RKO (cell line): ENCODE measurements around the gene S100A7.

Experiments
- DNase-seq: peaks from one replicate; pipeline ENCODE4 v3.0.0-alpha.2; 2016; ENCODE audit warnings: low spot score

S100A7 gene

DNA sequence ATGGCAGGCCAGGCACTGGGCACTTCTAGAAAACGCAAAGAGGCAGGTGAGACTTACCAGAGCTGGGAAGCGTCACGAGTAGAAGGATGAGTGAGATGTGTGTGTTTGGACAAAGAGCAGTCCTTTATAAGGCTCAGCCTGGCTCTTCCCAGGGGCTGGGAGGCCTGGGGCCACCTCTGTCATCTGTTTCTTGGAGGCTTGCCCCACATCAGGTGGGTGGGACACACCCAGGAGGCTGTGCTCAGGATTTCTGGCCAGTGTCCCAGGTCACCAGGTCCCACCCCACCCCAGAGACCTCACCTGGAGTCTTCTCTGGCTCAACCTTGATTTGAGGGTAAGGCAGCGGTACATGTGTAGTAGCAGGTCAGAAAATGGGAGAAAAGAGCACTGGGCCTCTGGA lies at the start of gene S100A7:
Gene S100A7 (minus strand): TSS at position 101 of the 400 bp plus-strand sequence. CDS start 1,638 bp downstream, outside the sequence.
- no peak for DNase-seq

DNA sequence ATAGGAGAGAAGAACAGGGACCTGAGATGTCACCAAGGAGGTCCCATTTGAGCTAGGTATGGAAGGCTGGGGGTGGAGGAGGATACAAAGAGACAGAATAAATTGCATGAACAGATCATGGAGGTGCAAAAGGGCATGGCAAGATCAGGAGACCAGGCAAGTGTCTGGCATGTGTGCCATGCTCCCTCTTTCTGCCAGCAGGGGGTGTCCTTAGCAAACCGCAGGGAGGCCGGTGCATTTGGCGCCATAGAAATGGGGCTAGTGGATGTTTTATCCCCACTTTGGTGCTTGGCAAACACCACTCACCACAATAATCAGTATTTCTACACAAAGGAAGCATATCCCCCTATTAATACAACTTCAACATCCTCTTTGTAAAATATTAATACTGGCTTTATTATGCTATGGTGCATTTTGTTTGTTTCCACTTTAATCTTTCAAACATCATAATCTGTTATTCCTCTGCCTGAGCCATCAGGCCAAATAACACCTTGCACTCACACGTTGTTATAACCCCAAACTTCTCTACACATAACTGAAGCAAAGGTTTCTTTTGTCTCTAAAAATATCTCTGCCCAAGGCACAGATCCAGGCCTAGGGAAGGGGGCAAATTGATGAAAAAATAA lies 49.4 kb upstream of the S100A7 start:
- peak; percentile 35 for DNase-seq

DNA sequence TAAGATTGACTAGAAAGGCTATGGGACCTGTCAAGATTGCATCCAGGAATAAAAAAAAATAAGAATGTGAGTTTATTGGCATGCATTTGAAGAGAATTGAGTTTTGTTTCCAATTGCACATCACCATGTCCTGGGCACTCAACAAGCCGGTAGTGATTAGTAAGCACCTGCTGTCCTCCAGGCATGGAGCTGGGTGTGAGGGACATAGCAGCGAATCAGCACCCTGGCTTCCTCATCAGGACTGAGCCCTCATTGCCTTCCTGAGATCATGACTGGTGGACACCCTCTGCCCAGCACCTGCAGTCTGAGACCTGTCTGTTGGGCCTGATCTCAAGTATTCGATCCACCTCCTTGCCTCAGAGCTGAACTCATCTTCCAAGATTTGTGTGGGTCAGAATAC lies 48.6 kb upstream of the S100A7 start:
- no peak for DNase-seq

DNA sequence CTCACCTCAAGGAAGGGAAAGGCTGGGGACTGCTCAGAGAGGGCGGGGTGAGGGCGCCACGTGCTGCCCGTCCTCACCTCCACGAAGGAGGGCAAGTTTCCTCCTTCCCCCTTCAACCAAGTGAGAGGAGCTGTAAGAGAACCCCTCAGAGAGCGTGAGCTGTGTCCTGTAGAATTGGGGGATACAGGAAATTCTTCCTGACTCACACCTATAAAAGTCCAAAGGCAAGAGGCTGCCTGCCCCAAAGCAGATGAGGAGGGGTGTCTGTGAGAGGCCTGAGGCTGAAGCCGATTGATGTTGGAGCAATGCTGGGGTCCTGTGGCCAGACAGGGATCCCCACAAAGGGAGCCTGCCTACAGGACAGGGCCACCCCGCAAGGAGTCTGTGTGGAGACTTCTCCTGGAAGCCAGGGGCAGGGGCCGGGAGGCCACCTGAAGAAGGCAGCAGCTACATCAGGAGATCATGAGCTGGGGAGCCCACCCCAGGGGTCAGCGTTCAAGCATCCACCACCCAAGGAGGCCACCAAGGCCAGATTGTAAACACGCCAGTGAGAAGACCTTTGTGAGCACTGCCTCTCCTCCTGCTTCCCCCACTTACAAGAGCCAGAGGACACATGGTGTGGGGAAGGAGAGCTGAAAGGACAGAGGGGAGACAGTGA lies 47.6 kb upstream of the S100A7 start:
- no peak for DNase-seq

DNA sequence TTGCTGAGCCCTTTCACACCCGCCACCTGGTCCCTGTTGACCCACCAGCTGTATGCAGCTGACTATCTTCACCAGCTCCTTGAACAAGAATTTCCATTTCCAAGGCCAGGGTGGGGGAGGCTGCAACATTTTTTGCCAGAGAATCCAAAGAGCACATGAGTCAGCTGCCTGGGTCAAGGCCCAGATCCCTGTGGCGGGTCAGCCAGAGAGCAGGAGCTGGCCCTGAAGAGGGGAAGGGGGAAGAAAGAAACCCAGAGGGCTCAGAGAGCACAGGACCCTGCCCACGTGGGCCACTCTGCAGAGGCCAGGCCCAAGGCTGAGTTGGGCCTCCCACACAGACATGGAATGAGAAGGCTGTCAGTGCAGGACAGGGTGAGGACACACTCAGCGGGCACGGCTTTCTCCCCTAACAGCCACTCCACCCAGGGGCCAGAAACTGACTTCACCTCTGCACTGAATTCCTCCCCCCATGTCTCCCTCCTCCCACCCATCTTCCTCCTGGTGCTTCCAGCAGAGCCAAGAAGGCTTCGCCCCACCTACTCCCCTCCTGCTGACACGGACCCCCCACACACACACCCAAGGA lies 46.5 kb upstream of the S100A7 start:
- DNase-seq = peak; percentile 21

DNA sequence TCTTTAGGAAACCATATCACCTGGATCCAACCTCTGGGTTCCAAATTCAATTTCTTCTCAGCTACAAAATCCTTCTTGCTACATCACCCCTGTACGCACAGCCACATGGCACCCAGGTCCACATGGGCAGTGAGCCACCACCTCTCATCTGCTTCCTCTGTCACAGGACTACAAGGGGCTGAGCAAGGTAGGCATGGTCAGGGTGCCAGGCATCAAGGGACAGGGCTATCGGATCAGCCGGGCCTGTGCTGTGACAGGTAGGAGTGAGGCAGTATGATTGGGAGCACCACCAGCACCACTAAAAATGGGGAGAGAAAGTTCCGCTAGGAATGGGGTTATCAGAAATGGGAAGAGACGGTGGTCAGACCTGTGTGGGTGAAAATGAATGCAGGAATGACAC lies 45.9 kb upstream of the S100A7 start:
- DNase-seq = no peak

DNA sequence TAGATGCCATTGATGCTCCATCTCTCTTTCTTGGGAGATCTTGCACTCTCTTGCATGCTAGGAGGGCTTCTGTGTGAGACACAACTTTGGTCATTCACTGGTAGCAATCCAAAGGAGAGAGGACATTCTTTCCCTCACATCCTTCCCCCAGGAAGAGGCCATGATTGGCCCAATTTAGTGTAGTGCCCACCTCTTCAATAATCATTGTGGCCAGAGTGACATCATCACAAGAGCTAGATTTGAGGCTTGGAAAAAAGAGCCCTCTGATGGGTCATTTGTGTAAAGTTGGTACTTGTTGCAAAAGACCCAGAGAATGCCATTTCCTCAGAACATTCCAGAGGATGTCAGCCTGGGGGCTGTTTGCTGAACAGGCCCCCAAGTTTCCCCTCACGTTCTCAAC lies 45.1 kb upstream of the S100A7 start:
- no peak for DNase-seq

DNA sequence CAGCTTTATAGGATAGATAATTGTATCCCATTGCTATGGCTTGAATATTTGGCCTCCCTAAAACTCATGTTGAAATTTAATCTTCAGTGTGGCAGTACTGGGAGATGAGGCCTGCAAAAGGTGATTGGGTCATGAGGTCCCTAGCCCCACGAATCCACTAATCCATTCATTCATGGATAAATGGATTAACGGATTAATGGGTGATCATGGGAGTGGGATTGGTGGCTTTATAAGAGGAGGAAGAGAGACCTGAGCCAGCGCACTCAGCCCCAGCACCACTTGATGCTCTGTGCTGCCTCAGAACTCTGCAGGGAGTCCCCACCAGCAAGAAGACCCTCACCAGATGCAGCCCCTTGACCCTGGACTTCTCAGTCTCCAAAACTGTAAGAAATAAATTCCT lies 43.3 kb upstream of the S100A7 start:
- DNase-seq = no peak

DNA sequence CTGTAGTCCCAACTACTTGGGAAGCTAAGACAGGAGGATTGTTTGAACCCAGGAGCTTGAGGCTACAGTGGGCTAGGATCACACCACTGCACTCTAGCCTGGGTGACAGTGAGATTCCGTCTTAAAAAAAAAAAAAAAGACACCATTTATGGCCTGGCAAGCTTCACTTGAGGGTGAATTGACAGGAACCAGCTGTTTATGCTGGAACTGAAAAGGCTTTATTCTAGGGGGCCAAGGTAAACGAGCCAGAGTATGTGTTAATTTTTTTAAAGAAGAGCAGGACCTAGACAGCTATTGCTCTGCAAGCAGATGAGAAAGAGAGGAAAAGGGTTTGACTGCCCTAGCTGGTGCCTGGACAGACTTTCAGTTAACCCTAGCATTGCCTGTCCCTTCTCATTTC lies 38.3 kb upstream of the S100A7 start:
- no peak for DNase-seq

DNA sequence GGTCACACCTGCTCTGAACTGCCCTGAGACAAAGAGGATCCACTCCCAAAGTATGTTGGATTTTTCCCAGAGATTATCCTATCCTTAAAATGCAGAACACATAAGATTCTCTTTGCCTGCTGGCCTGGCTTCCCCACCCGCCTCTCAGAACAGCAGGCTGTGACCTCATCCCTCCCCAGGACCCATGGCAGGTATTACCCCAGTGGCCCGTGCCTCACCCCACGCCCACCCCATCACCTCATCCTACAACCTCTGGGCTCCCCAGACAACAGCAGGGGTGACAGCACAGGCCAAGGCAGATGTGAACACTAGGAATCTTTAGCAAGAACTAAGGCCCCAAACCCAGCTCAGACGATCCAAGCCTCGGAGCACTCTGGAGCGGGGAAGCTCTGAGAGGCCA lies 35.1 kb upstream of the S100A7 start:
- no peak for DNase-seq

DNA sequence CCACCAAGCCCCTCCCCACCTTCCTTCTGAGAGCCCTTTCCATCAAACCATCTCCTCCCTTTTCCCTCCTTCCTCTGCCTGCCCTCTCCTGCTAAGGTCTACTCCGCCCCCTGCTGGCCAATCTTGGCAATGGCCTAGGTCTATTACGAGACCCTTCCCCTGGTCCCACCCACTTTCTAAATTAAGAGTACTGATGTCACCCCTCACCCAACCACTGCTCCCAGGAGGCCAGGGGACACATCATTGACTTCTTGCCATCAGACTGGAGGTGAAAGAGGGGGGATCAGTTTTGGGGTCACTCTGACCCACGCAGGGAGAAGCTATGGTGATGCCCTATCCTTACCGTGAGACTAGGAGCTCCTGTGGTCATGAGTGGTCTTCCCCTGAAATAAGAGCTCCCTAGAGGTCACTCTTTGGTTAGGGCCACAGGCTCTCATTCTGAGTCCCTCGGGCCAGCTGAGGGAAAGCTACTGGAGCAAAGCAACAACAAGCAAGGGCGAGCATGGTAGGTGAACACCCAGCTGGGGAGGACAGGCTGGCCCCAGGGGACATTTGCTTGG lies 34.6 kb upstream of the S100A7 start:
- DNase-seq = peak; percentile 64

DNA sequence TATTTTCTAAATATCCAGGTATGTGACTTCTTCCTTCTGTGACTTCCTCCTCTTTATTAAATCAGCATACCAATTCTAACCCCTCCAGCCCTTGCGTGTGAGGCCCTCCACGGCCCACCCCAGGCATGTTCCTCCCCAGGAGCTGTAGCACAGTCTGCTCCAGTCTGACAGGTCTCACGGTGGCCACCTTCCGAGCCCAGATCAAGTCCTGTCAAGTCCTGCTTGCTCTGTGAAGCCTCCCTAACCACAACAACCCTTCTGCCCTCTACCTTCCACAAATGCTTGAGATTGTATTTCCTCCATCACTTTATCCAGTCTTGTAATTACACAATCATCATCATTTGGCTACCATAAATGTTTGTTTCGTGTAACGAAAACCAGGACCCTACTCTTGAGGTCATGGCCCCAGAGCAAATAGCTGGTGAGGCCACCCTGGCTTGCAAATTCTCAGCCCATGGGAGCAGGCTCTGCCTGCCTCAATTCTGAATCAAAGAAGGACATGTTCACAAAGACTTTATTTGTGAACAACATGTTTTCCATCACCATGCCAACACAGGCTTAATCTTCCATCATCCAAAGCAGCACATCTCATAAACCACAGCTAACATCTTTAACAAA lies 33.0 kb upstream of the S100A7 start:
- no peak for DNase-seq

DNA sequence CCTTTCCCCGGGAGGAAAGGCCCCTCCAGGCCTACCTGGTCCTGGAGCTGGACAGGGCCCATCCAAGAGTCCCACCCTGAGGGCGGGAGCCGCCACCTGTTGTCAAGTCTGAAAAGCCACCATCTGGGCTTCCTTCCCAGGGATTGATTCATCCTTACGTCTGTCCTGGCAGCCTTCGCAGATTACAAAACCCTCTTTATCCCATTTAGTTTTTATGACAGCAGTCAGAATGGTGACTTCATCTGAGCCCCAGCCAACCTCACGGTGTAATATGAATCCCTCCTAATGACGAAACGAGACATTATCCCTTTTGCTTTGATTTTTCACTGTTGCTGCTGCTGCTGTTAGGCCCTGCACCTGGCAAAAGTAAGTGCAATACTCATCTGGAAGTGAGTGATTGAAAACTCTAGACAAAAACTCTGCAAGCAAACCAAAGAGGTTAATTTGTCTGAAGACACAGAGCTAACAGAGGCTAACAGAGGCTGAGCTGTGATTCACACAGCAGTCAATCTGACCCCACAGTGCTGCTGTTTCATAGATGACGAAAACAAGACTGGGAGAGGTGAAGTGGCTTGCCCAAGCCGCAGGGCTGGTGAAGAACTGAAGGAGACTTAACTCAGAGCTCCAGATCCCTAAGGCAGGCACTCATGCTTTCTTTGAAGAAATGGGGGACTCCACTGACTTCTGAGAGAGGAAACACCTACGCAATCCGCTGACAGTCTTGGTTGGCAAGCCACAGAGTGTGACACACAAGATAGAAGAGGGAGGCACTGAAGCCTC lies 30.0 kb upstream of the S100A7 start:
- peak; percentile 93 for DNase-seq

DNA sequence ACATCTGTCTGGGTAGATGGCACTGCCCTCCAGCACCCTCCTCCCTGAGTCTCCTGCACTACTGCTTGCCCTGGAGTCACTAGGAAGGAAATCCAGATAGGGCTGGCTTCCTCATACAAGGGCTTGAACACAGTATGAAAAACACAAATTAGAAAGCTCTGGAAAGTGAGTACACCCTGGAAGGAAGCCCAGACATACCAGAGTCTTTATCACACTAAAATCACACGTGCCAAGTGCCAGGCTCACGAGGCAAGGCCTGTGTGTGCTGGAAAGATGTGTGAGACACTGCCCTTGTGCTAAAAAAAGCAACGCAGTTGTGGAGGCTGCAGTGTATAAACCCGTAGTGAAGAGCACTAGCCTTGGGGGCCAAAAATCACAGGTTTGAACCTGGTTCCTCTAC lies 28.3 kb upstream of the S100A7 start:
- peak; percentile 21 for DNase-seq

DNA sequence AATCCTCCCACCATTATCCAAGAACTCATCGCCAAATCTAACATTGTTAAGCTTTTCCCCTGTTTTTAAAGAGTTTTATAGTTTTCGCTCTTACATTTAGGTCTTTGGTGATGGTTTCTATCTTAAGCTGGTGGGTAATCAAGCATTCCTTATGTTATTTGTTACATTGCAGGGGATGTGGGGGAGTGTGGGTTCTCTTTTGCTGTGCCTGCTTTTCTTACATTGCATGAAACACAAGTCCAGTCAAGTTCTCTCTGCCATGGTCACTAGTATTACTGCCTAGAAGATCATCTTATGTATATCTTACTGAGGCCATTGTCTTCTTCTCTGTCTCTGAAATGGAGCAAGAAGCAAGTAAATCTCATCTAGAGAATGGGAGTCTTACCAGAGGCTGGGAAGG lies 27.3 kb upstream of the S100A7 start:
- no peak for DNase-seq

DNA sequence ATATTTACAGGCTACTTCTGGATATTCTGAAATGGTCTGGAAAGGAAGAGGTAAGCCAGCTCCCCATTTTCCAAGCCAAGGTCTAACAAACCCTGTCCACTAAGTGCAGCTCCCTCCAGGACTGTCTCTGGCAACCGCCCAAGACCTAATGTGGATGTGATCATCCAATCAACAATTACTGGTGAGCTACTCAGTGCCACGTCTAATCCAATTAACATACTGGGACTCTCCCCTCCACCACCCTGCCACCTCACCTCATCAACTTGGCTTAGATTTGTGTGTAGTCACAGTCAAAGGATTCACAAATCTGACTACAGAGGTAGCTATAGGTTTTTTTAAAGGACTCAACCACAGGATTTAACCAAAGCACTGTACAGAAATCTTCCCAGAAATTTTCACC lies 25.4 kb upstream of the S100A7 start:
- peak; percentile 37 for DNase-seq

DNA sequence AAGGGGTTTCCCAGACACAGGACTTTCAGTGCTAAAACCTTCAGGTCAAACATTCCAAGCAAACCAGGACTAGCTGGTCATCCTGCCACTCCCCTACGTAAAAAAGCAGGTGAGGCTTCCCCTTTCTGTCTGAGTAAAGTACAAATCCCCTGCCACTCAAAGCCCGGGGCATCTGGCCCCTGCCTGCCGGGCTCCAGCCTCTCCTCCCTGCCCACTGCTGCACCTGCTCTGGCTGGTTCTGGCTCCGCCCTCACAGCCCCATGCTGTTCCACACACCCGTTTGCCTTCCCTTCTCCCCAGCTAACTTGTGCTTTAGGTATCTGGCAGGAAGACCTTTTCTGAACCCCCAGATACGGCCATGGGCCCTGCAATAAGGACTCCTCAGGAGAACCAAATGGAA lies 23.3 kb upstream of the S100A7 start:
- no peak for DNase-seq

DNA sequence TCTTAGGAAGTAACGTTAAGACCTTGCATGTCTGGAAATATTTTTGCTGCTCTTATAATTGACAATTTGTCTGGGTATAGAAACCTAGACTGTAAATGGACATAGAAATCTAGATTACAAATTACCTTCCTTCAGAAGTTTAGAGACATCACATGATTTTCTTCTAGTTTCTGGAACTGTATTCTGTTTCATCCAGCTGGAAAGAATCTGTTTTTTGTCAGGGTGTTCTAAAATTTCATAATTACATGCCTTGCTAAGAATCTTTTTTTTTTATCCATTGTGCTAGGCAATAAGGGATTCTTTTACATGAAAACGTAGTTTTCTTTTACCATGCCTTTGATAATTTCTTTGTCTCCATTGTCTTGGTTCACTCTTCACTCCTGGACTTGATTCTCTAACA lies 20.7 kb upstream of the S100A7 start:
- DNase-seq = no peak

DNA sequence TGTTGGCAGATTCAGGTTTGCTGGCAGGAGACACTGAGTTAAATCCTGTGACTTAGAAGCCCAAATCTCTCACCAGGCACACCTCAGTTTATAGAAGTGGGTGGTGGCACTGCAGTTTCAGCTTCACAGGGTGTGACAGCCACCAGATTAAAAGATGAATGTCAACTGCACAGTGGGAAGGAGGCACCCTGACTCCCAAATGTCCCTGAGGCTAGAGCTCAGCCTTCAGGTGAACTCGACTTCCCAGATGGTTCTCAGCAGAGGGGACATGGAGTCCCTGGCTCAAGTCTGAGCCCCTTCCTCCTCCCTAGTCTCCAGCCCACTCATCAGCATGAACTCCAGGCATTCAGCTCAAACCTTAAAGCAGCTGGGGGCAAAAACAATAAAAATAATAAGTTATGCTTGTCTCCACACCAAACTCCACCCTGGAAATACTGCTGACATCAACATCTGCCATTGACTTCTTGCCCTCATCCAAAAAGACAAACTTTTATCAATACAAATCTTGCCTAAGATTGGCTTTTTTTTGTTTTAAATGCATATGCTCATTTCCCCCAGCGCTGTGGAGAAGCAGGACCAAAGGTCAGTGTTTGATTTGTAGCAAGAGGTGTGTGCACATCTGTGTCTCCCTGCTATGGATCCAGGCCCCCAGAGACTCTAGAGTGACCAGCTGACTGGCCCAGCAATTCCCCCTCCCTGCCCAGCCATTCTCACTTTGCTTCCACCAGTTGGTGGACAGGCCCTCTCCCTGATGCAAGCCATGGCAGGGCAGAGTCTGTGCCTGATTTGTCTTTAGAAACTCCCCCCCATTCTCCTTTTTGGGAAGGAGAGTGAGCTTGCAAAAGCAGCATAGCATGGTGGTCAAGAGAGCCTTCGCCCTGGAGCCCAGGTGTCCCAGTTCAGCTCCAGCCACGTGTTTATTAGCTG lies 18.5 kb upstream of the S100A7 start:
- no peak for DNase-seq

DNA sequence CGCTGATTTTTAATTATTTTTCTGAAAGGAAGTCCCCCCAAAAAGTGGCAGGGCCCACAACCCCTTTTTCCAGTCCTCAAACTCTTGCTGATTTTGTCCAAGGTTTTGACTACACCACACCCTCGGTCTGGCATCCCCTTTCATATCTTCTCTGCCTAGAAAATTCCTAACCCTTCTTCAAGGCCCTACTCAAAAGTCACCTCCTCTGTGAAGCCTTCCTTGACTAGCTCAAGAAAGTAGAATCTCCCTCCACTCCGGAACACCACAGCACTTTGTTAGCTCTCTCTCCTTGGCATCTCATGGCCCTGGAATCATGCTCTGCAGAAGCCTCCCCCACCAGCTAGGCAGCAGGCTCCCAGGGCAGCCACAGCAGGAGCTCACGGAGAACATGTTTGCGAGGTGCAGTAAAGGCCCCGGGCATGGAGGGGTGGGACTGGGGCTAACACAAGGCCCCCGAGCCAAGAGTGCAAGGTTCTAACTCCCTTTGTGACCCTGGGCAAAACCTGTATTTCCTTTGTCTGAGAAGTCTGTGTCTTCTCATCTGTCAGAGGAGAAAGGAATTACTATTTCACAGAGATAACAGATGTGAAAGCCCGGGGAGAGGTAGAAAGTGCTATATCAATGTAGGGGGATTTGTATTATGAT lies 17.7 kb upstream of the S100A7 start:
- DNase-seq = no peak
